GM21390 (cell line): ENCODE data around the gene VEGFA.
"Not testable (repeated sequence)": the region's sequence is repeated elsewhere in the genome, so short reads cannot be mapped to it uniquely, and the experiment has no call there.

Experiments
- ATAC-seq: cut with Tn5 transposase; IDR thresholded peaks from one replicate; pipeline ENCODE4 v1.9.1; 2021; ENCODE audit not compliant: unreplicated experiment

The VEGFA gene

DNA sequence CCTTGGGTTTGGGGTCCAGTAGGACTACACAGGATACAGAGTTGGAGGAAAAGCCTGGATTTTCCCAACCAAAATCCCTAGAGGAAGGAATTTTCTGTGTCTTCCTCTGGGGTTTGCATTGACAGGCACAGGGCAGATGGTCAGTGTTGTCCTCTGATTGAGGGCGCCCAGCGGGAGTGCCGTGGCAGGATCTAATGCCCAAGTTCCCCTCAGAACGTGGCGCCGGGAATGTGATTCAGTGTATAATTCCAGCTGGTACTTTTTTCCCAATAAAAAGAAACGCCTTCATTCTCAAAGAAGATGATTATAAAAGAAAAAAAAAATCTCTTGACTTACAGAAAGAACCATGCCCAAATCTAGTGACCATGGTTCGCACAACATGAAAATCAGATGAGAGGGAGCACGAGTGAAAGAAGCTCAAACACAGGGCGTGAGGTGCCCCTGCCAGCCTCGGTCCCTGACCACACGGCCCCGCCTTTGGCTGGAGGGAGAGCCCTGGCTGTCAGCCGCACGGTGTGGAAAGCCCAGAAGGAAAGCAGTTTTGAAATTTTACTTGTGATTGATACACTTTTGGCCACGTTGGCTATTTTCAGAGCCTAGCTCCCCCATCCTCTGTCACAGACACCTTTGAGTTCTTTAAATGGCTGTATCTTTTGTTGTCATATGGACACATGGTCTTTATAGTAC lies 31.6 kb downstream of the VEGFA start:
- ATAC-seq, result no peak

DNA sequence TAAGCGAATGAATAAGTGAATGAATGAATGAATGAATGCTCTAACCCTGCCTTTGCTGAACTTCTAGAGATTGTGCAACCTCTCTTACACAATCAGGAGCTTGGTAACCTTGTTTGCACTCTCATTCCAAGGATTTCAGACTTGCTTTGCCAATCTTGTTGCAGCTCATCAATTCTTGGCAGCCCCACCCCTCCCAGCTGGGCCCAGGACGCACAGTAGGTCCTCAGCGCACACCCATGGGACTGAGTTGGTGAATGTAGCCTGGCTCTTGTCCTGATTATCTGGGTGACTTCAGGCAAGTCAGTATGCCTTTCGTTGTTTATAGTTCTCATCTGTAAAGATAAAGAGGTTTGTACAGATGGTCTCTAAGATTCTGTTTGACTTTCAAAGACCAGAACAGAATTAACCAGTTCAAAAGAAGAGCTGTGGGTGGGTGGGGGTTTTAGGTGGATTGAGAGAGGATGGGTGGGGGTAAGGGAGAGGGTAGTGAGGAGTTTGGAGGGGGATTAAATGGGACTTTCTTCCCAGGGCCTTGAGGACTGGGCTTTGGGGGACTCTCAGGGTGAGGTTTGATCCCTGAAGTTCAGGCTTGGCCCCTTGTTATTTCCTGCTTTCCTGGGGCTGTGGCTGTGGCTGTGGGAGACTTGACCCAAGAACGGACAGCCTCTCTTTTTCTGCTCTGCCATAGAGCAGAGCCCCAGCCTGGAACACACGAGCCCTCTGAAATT lies 33.2 kb downstream of the VEGFA start:
- no peak for ATAC-seq

GRCh38 chr6:43803783-43804549 lies 34.0 kb downstream of the VEGFA start:
- ATAC-seq, result no peak

DNA sequence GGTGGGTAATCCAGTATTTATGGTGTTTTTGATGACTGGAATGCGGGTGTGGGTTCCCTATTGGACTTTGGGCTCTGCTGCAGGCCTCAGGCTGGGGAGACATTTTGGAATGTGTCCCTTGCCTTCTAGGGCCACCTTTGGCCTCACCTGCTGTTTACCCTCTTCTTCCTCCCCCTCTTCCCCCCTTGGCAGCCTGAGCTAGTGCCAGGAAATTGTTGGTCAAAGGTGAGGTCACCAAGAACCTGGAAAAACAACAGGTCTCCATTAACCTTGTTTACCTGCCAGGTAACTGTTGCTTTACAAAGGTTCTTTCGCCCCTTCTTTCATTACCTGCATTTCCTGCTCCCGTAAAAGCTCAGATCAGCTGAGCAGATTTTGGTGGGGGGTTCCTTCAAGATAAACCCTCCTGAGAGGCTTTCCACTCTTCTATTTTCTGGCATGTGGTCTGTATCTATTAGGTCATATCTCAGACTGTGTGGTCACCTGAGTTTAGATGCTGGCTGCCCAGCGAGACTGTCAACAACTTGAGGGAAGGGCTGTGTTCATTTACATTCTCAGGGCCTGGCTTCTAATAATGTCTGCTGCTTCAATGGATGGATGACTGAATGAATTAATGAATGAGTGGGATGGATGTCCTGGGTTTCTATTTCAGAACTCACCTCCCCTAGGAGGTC lies 34.7 kb downstream of the VEGFA start:
- ATAC-seq, result no peak

DNA sequence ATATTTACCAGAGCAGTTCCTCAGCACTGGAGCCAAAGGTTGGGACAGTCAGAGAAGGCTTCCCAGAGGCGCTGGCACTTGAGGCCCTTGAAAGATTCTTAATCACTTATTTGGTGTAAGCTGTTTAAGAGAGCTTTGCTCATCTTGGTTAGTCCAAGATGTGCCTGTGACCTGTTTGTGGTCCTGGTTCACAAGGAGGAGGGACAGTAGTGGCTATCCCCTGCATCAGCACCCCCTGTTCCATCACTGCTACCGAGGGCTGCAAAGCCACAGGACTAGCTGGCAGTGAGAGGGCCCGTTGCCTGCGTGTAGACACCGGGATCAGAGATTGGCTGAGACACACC lies 35.7 kb downstream of the VEGFA start:
- ATAC-seq, result no peak

DNA sequence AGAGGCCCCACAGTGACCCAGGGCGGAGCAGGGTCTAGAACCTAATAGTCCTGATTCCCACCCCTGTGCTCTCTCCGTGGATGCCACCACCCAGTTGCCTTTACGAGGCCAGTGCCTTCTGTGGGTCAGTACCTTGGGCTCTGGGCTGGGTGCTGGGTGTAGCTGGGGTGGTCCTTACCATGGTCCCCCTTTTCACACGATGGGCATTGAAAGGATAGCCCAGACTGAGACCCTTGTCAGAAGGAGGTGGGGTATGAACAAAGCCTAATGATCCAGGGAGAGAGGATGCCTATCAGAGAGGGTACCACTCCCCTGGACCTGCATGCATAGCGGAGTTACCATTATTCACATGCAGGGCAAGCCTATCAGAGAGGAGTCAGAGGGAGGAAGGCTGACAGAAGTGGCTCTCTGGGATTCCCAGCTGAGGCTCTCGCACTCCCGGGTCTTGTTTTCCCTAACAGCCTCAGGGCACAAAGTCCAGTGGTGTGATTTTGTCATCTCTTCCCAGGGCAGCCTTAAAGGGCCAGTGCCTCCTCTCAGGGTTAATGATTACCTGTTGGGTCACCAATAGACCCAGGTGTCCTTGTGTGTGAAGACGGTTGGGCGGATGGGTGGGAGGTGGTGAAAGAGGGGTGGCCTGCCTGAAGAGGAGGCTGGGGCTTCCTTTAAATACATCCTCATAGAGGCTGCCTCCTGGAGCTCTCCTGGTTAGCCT lies 36.2 kb downstream of the VEGFA start:
- no peak for ATAC-seq

DNA sequence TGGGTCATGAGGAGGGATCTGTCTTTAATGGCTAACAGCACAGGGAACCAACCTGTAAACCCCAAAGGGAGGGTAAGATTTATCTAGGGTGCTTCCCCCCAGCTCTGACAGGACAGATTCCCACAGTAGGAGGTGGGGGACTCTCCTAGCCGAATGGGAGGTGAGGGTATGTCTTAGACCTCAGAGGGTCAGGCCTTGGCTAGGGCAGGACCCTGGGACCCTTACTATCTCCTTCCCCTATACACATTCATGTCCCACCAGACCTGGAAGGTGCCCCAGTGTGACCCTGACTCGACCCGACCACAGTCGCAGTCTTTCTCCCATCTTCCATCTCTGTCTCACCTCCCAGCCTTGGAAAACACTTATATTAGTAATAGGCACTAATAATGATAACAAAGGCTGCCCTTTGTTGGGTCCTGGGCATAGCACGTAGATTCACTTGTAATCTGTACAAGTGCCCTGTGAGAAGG lies 36.8 kb downstream of the VEGFA start:
- no peak for ATAC-seq

GRCh38 chr6:43807228-43808061 lies 37.4 kb downstream of the VEGFA start:
- no peak for ATAC-seq

- no peak for ATAC-seq
Observed at GRCh38 chr6:43808412-43808811, 38.4 kb downstream of the VEGFA start.

GRCh38 chr6:43809417-43810305 lies 39.6 kb downstream of the VEGFA start:
- no peak for ATAC-seq

- no peak for ATAC-seq
Observed at GRCh38 chr6:43810965-43811732, 41.1 kb downstream of the VEGFA start.

- no peak for ATAC-seq
Observed at GRCh38 chr6:43811733-43812099, 41.7 kb downstream of the VEGFA start.

GRCh38 chr6:43812850-43813578 lies 43.0 kb downstream of the VEGFA start:
- ATAC-seq, result no peak

DNA sequence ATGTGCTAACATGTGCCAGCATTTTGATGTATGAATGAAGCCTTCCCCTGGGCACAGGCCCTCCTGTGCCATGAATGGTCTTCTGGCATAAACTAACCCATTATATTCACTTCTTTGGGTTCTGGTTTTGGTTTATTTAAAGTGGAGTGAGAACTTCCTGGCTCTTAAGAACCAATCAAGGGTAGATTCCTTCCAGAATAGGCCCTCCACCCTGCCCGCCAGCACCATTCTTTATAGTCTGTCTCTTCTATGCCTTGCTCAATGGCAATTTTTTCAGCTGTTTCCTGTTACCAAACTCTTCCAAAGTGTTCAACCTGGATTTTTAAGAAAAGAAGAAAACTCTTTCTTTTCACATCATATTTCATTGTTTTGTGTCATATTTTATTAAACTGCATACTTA lies 44.1 kb downstream of the VEGFA start:
- no peak for ATAC-seq

DNA sequence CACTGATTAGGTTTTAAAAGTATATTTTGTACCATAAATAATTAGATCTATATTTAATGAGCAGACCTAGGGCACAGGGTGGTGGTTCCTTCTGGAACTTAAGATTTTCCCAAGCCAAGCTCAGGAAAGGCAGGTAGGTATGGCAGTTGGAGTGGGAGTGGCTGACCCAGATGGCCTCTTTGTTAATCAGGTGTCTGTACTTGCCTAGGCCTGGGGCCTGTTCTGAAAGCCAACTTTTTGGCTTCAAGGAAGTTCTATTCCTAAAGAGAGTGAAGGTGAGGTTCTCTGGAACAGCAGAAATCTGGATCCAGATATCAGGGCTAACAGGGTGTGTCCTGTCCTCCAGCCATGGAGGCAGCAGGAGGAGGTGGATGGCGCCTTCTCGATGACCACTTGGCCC lies 44.9 kb downstream of the VEGFA start:
- ATAC-seq, result no peak

- ATAC-seq, result no peak
Observed at GRCh38 chr6:43817192-43817591, 47.2 kb downstream of the VEGFA start.

DNA sequence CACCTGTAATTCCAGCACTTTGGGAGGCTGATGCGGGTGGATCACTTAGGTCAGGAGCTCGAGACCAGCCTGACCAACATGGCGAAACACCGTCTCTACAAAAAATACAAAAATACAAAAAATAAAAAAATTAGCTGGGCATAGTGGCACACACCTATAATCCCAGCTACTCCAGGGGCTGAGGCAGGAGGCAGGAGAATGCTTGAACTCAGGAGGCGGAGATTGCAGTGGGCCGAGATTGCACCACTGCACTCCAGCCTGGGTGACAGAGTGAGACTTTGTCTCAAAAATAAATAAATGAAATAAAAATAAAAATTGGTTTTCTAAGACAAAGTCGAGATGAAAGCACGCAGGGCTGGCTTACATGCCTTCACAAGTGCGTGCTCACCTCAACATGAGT lies 49.0 kb downstream of the VEGFA start:
- ATAC-seq, result not testable (repeated sequence)

DNA sequence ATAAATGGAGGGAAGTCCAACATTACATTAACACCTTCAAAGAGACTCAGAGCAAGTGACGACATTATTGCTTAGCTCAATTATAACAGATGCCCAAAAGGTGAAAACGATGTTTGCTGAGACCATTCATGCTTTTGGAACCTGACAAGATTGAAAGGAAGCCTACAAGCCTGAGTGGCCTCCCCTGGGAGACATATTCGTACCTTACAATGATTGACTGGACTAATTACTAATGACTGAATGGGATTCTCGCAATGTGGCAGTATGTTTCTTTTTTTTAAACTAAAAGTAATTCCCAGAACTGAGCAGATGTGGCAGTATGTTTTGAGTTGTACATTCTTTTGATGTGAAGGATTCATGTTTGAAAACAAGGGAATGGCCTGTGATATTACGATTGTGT lies 49.9 kb downstream of the VEGFA start:
- ATAC-seq, result no peak
